ENCODE data around the gene PRR5L. TPM values are rescaled to one million over a fixed set of nuclear protein-coding genes. Genes with fewer than 3 reads are reported as not detected.

The PRR5L gene
- total RNA-seq, 3 donors from 2014 or later, result 5.1 to 10.0 (median 8.5) TPM

- peaks cover 57% of the 10 kb centered on the region for H3K4me1 Mint-ChIP-seq (ENCODE audit: low read depth)
- H3K27me3 Mint-ChIP-seq (ENCODE audit: low read depth), result no peaks in the 10 kb centered on the region
- no peak for DNase-seq
- ATAC-seq, result peak in 1 of 2 donors; percentile 33
- H3K9me3 Mint-ChIP-seq, result no peaks in the 10 kb centered on the region
- H3K36me3 Mint-ChIP-seq (ENCODE audit: insufficient read depth), result peaks cover 3% of the 10 kb centered on the region
- H3K4me3 Mint-ChIP-seq, result no peak overlapping the region
Observed at GRCh38 chr11:36394056-36394455, 98.0 kb downstream of the PRR5L start.

DNA sequence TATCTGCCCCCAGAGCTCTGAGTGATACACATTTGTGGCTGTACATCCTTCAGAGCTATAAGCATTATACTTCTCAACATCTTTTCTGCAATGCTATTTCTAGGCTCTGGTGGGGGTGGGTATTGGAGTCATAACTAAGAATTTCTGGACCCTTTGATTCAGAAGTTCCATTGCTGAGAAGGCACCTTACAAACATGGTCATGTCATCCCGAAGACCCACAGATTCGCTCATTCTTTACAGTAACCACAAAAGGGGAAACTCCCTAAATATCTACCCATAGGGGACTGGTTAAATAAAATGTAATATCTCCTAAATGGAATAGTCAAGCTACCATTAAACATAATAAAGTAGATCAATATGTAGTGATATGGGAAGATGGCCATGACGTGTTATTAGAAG, 98.8 kb downstream of the PRR5L start:
- peaks cover 3% of the 10 kb centered on the region for H3K36me3 Mint-ChIP-seq (ENCODE audit: insufficient read depth)
- H3K4me3 Mint-ChIP-seq, result no peak overlapping the region
- H3K9me3 Mint-ChIP-seq, result no peaks in the 10 kb centered on the region
- no peaks in the 10 kb centered on the region for H3K27me3 Mint-ChIP-seq (ENCODE audit: low read depth)
- peaks cover 55% of the 10 kb centered on the region for H3K4me1 Mint-ChIP-seq (ENCODE audit: low read depth)
- ATAC-seq, result peak; percentile 47 to 49
- DNase-seq, result no peak

GRCh38 chr11:36395978-36396736, 100.1 kb downstream of the PRR5L start:
- Mint-ChIP-seq H3K9me3 (no peaks in the 10 kb centered on the region), H3K4me3 (no peak overlapping the region), H3K27me3 (ENCODE audit: low read depth) (no peaks in the 10 kb centered on the region), H3K4me1 (ENCODE audit: low read depth) (peaks cover 57% of the 10 kb centered on the region), H3K36me3 (ENCODE audit: insufficient read depth) (peaks cover 8% of the 10 kb centered on the region)
- DNase-seq (no peak), ATAC-seq (no peak)

- peaks cover 7% of the 10 kb centered on the region for H3K36me3 Mint-ChIP-seq (ENCODE audit: insufficient read depth)
- H3K4me1 Mint-ChIP-seq (ENCODE audit: low read depth), result peaks cover 39% of the 10 kb centered on the region
- DNase-seq (no peak), ATAC-seq (no peak)
- H3K4me3 Mint-ChIP-seq, result no peak overlapping the region
- no peaks in the 10 kb centered on the region for H3K27me3 Mint-ChIP-seq (ENCODE audit: low read depth)
- H3K9me3 Mint-ChIP-seq, result no peaks in the 10 kb centered on the region
Observed at GRCh38 chr11:36398231-36398953, 102.3 kb downstream of the PRR5L start.

- ATAC-seq (no peak), DNase-seq (no peak)
- peaks cover 6% of the 10 kb centered on the region for H3K36me3 Mint-ChIP-seq (ENCODE audit: insufficient read depth)
- H3K4me3 Mint-ChIP-seq, result no peak overlapping the region
- peaks cover 31% of the 10 kb centered on the region for H3K4me1 Mint-ChIP-seq (ENCODE audit: low read depth)
- H3K27me3 Mint-ChIP-seq (ENCODE audit: low read depth), result no peaks in the 10 kb centered on the region
- no peaks in the 10 kb centered on the region for H3K9me3 Mint-ChIP-seq
Observed at GRCh38 chr11:36399236-36399635, 103.1 kb downstream of the PRR5L start.

DNA sequence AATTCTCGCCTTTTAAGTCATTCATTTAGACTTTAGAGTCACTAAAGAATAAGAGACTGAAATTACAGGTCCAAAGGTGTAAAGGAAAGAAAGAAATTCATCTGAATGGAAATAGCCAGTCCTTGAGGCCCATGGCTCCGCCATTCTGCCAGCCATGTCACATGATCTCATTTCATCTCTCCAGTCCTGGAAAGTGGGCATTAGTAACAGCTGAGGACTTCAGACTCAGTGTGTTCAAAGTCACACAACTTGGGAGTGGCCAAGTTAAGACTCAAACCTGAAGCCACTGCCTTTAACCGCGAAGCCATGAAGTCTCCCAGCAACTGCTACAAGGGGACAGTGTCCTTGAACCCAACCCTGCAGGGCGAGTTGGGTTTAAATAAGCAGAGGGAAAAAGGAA, 103.7 kb downstream of the PRR5L start:
- H3K27me3 Mint-ChIP-seq (ENCODE audit: low read depth), result no peaks in the 10 kb centered on the region
- peaks cover 26% of the 10 kb centered on the region for H3K4me1 Mint-ChIP-seq (ENCODE audit: low read depth)
- DNase-seq (no peak), ATAC-seq (no peak)
- H3K36me3 Mint-ChIP-seq (ENCODE audit: insufficient read depth), result peaks cover 6% of the 10 kb centered on the region
- no peak overlapping the region for H3K4me3 Mint-ChIP-seq
- no peaks in the 10 kb centered on the region for H3K9me3 Mint-ChIP-seq

GRCh38 chr11:36400766-36401455, 104.8 kb downstream of the PRR5L start:
- no peaks in the 10 kb centered on the region for H3K27me3 Mint-ChIP-seq (ENCODE audit: low read depth)
- H3K9me3 Mint-ChIP-seq, result no peaks in the 10 kb centered on the region

DNA sequence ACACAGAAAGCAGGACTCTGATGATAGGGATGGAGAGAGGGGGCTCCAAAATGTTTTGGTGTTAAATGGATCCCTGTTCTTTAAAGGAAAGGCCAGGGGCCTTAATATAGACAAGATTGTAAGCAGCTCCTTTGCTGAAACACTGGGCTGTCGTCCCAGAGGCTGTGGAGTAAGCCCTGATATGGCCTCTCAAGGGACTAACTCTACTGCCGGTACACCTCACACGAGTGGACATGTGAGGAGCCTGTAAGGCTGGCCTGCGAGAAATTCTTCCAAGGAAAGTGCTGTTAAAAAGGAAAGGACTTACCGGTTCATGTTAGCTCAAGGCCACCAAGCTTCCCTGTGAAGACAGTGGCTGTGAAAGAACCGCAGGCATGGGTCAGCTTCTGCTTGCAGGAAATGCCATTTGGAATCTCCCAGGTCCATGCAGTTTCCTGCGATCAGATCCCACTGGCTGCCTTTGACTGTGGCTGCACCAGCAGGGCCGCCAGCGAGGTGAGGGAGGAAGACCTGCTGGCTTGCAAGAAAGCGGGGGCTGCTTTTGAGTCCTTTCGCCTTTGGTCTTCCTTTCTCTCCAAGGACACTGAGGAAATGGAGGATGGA, 106.6 kb downstream of the PRR5L start:
- Mint-ChIP-seq H3K4me3 (no peak overlapping the region), H3K4me1 (ENCODE audit: low read depth) (peaks cover 35% of the 10 kb centered on the region), H3K27me3 (ENCODE audit: low read depth) (no peaks in the 10 kb centered on the region), H3K9me3 (no peaks in the 10 kb centered on the region), H3K36me3 (ENCODE audit: insufficient read depth) (peaks cover 6% of the 10 kb centered on the region)
- no peak for DNase-seq
- no peak for ATAC-seq

More at GRCh38 chr11:36400766-36401455, 104.8 kb downstream of the PRR5L start:
- H3K4me3 Mint-ChIP-seq, result peak overlapping the region; percentile 43
- H3K4me1 Mint-ChIP-seq (ENCODE audit: low read depth), result peaks cover 25% of the 10 kb centered on the region
- DNase-seq (no peak), ATAC-seq (no peak)
- H3K36me3 Mint-ChIP-seq (ENCODE audit: insufficient read depth), result peaks cover 6% of the 10 kb centered on the region

GRCh38 chr11:36403661-36404060, 107.6 kb downstream of the PRR5L start:
- ATAC-seq, result no peak
- H3K4me3 Mint-ChIP-seq, result no peak overlapping the region
- no peak for DNase-seq
- H3K27me3 Mint-ChIP-seq (ENCODE audit: low read depth), result no peaks in the 10 kb centered on the region
- H3K9me3 Mint-ChIP-seq, result no peaks in the 10 kb centered on the region
- peaks cover 6% of the 10 kb centered on the region for H3K36me3 Mint-ChIP-seq (ENCODE audit: insufficient read depth)
- H3K4me1 Mint-ChIP-seq (ENCODE audit: low read depth), result peaks cover 41% of the 10 kb centered on the region

GRCh38 chr11:36404831-36405230, 108.7 kb downstream of the PRR5L start:
- H3K4me1 Mint-ChIP-seq (ENCODE audit: low read depth), result peaks cover 47% of the 10 kb centered on the region
- H3K4me3 Mint-ChIP-seq, result no peak overlapping the region
- H3K36me3 Mint-ChIP-seq (ENCODE audit: insufficient read depth), result peaks cover 6% of the 10 kb centered on the region

DNA sequence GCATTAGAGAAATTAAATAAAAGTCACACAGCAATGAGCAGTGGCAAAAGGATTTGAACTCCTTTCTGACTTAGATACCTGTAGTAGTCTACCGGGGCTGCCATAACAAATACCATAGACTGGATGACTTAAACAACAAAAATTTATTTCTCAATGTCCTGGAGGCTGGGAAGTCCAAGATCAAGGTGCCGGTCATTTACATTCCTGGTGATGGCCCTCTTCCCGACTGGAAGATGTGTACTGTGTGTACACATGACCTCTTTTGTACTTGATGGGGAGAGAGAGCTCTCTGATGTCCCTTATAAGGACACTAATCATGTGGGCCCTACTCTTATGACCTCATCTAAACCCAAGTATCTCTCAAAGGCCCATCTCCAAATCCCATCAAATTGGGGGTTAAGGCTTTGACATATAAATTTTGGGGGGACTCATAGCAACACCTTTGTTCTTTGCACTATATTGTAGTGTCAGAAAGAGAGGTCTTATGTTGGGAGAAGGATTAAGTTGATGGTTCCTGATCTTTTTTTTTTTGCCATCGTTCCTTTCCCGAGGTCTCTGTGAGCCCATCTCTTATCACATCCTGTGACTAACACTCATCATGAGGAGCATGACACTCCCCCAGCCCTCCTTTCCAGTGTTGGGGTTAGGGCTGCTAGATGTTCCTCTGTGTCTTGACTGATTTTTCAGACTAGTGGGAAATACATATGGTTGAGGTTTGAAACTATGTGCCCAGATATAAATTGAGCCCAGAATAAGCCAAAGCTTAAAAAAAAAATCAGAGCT, 109.7 kb downstream of the PRR5L start:
- H3K4me3 Mint-ChIP-seq, result no peak overlapping the region

More at GRCh38 chr11:36404831-36405230, 108.7 kb downstream of the PRR5L start:
- no peaks in the 10 kb centered on the region for H3K9me3 Mint-ChIP-seq
- H3K27me3 Mint-ChIP-seq (ENCODE audit: low read depth), result no peaks in the 10 kb centered on the region
- ATAC-seq (no peak), DNase-seq (no peak)

GRCh38 chr11:36407356-36407755, 111.3 kb downstream of the PRR5L start:
- no peak for ATAC-seq
- Mint-ChIP-seq H3K4me3 (no peak overlapping the region), H3K27me3 (ENCODE audit: low read depth) (no peaks in the 10 kb centered on the region), H3K36me3 (ENCODE audit: insufficient read depth) (no peaks in the 10 kb centered on the region), H3K9me3 (no peaks in the 10 kb centered on the region), H3K4me1 (ENCODE audit: low read depth) (peaks cover 57% of the 10 kb centered on the region)
- DNase-seq, result no peak

More for the DNA sequence above, 109.7 kb downstream of the PRR5L start:
- DNase-seq (no peak), ATAC-seq (no peak)
- H3K27me3 Mint-ChIP-seq (ENCODE audit: low read depth), result no peaks in the 10 kb centered on the region
- no peaks in the 10 kb centered on the region for H3K9me3 Mint-ChIP-seq
- H3K36me3 Mint-ChIP-seq (ENCODE audit: insufficient read depth), result peaks cover 2% of the 10 kb centered on the region
- H3K4me1 Mint-ChIP-seq (ENCODE audit: low read depth), result peaks cover 47% of the 10 kb centered on the region

DNA sequence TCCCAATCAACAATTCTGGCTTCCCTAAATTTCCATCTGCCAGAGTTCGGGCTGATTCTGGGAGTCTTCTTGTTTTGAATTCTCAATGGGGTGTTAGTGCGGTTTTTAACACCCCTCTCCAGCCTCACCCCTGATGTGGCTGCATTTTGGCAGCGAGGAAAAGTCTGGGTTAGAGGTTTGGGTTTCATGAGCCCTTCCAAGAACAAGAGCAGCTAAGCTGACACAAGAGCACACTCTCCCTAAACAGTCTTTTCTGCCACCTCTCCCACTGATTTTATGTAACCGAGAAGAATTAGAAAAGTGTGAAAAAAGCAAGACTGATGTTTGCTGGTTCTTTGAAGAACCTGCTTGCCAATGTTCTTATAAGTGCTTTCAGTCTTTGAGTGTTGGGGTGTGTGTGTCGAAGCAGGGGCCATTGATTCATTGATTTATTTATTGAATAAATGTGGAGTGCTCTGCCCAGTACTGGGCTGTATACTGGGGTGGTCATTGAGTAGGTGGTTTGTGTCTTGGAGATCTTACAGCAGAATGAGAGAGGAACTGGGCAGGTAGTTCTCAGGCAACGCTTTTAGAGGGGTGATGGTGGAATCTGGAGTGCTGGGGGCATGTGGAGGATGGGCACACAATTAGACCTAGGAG, 112.5 kb downstream of the PRR5L start:
- Mint-ChIP-seq H3K36me3 (ENCODE audit: insufficient read depth) (no peaks in the 10 kb centered on the region), H3K9me3 (no peaks in the 10 kb centered on the region), H3K4me3 (peak overlapping the region; percentile 41), H3K4me1 (ENCODE audit: low read depth) (peaks cover 63% of the 10 kb centered on the region), H3K27me3 (ENCODE audit: low read depth) (no peaks in the 10 kb centered on the region)
- ATAC-seq, result peak in 1 of 2 donors; percentile 13
- no peak for DNase-seq
